Natural killer cell (primary cell): ENCODE data around the gene MDFI. TPM values are rescaled to one million over a fixed set of nuclear protein-coding genes. Genes with fewer than 3 reads are reported as not detected.

Experiments used
- ATAC-seq, 3 donors: fragments of 150-1000 bp in 2 of 3; fragments of 200-7000 bp in 1 of 3; cut with Tn5 transposase; 1 replicate in 1 of 3; 2 replicates in 2 of 3; pipeline ENCODE4 v1.10.0; 2021; ENCODE audit warnings: mild to moderate bottlenecking in 2 of 3, moderate library complexity in 2 of 3
- DNase-seq, 2 donors: peaks; one replicate each; pipeline versions ENCODE4 v3.0.0 to v3.0.0-alpha.2; 2013 to 2021; ENCODE audit warnings: mixed read lengths in 1 of 2
- H3K27ac ChIP-seq: one replicate; pipeline ENCODE4 v1.5.1; 2013; ENCODE audit warnings: mild to moderate bottlenecking, low read length
- H3K27me3 ChIP-seq: one replicate; pipeline ENCODE4 v1.6.1; 2013; ENCODE audit warnings: low read length; ENCODE audit not compliant: control insufficient read depth, insufficient read depth
- H3K36me3 ChIP-seq: one replicate; pipeline ENCODE4 v1.6.1; 2013; ENCODE audit warnings: low read length; ENCODE audit not compliant: control insufficient read depth, insufficient read depth
- H3K4me1 ChIP-seq: one replicate; pipeline ENCODE4 v1.6.1; 2013; ENCODE audit warnings: low read length; ENCODE audit not compliant: control insufficient read depth, insufficient read depth
- H3K4me3 ChIP-seq: one replicate; pipeline ENCODE4 v1.5.1; 2013; ENCODE audit warnings: low read length
- H3K9me3 ChIP-seq: one replicate; pipeline ENCODE4 v1.6.1; 2013; ENCODE audit warnings: low read length; ENCODE audit not compliant: control insufficient read depth, insufficient read depth
- H3K27ac Mint-ChIP-seq, 2 donors: one replicate each; pipeline ENCODE4 v1.8.0; 2022; ENCODE audit warnings: mild to moderate bottlenecking in 2 of 2, mixed read lengths in 2 of 2, moderate library complexity in 1 of 2
- H3K27me3 Mint-ChIP-seq, 2 donors: one replicate each; pipeline ENCODE4 v1.8.0; 2022; ENCODE audit warnings: low read depth in 2 of 2, mixed read lengths in 2 of 2
- H3K36me3 Mint-ChIP-seq: one replicate; pipeline ENCODE4 v1.8.0; 2022; ENCODE audit warnings: mixed read lengths
- H3K4me1 Mint-ChIP-seq, 2 donors: one replicate each; pipeline ENCODE4 v1.8.0; 2022; ENCODE audit warnings: mixed read lengths in 2 of 2
- H3K4me3 Mint-ChIP-seq: one replicate; pipeline ENCODE4 v1.8.0; 2022; ENCODE audit warnings: mild to moderate bottlenecking, moderate library complexity, mixed read lengths
- H3K9me3 Mint-ChIP-seq, 2 donors: one replicate each; pipeline ENCODE4 v1.8.0; 2022; ENCODE audit warnings: mixed read lengths in 2 of 2
- CTCF ChIP-seq: fragments of 200-600 bp; IDR thresholded peaks from one replicate; pipeline ENCODE4 v1.8.0; 2022; ENCODE audit warnings: antibody characterized with exemption
- WGBS: methylation state at CpG from one replicate; pipeline ENCODE4 v1.1.7; 2013; ENCODE audit warnings: missing lambda C conversion rate; ENCODE audit not compliant: insufficient coverage; 5-methylcytosine and 5-hydroxymethylcytosine counted together
- intact Hi-C: fragments of 100-400 bp; cut with micrococcal nuclease; formaldehyde crosslinking; loops from one replicate; pipeline ENCODE4 v1.14.2; 2022
- total RNA-seq, 4 donors: library from RNA; stranded (reverse); fragments of 120-200 nt in 1 of 4; gene quantifications; one replicate each; pipeline versions ENCODE4 v1.2.3 to v1.2.4, GENCODE V29; 2013 to 2022

MDFI gene
- not detected for total RNA-seq
- not detected for total RNA-seq (2013)

DNA sequence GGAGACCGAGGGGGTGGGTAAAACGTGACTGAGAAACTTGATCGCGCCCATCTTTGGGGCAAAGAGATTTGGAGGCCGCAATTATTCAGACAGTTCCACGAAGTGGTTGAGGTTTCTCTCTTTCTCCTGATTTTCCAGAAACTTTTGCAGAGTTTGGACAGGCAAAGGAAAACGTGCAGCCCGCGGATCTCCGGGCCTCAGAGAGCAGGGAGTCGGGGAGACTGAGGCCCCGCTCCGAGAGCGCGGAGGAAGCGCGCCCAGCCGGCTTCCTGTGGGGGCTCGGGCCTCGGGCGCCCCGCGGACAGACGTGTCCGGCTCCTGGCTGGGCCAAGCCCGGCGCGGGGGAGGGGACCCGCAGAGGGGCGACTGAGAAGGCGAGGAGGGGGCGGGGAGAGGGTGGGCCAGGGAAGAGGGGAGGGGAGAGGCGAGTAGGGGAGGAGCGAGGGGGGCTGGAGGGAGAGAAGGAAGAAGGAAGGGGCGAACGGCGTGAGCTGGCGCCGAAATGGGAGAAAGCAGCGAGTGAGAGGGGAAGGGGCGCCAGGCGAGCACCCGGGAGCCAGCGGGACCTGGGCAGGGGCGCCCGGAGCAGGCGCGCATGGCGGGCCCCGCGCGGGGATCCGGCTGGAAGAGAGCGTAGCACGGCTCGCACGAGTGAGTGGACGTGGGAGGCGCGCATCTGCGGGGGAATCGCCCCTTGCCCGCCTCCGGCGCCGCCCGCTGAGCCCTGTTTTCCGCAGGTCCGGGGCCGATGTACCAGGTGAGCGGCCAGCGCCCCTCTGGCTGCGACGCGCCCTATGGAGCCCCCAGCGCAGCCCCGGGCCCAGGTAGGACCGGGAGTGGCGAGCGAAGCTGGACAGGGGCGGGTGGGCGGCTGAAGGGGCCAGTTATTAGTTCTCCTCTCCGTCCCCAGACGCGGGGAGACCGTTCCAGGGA is at the start of gene MDFI:
Gene MDFI, plus strand, starts transcription at position 467 of the 933 bp plus-strand sequence. Its CDS starts 282 bp downstream, at position 749.
- no peaks in the 10 kb centered on the region for H3K9me3 Mint-ChIP-seq
- Histone ChIP-seq H3K9me3 (no peaks in the 10 kb centered on the region), H3K36me3 (no peaks in the 10 kb centered on the region), H3K4me3 (no peak within 1 kb of the TSS), H3K4me1 (peaks cover 22% of the 10 kb centered on the region), H3K27ac (no peak within 1 kb of the TSS), H3K27me3 (peaks cover 25% of the 10 kb centered on the region)
- no peak for TF ChIP-seq CTCF
- ATAC-seq (peak in 1 of 3 donors; percentile 34), DNase-seq (no peak)
- H3K36me3 Mint-ChIP-seq: no peaks in the 10 kb centered on the region
- peaks cover 42 to 57% of the 10 kb centered on the region in 2 donors for H3K27me3 Mint-ChIP-seq
- intact Hi-C loops: no loop called here
- H3K4me3 Mint-ChIP-seq: peak within 1 kb of the TSS; percentile 71
- WGBS: 2% methylated on average over 86 of the region's 86 CpGs
- H3K4me1 Mint-ChIP-seq: peaks cover 0 to 22% of the 10 kb centered on the region in 2 donors
- H3K27ac Mint-ChIP-seq: no peak within 1 kb of the TSS

DNA sequence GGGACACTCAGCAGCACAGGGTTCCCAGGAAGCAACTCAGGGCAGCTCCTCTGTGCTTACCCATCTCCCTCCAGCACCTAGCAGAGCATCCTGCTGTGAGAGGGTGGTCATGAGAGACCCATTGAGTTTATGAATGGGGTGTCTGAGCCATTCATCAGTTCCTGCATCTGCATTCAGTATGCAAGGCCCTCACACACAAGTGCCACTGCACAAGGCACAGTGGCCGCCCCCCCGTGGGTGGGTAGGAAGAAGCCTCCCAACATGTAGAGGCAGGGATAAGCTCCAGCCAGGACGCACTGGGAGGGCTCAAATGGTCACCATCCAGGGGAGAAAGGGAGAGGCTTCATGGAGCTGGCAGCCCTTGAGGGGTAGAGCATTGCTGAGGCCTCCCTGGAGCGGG is 49.0 kb upstream of the MDFI start:
- Mint-ChIP-seq H3K4me1 (peaks cover 12 to 19% of the 10 kb centered on the region in 2 donors), H3K36me3 (no peaks in the 10 kb centered on the region), H3K4me3 (no peak overlapping the region), H3K27me3 (no peaks in the 10 kb centered on the region), H3K27ac (no peak overlapping the region), H3K9me3 (no peaks in the 10 kb centered on the region)
- ATAC-seq: no peak
- no peak overlapping the region for H3K27ac ChIP-seq
- intact Hi-C loops: no loop called here
- TF ChIP-seq CTCF: no peak
- H3K27me3 ChIP-seq: no peaks in the 10 kb centered on the region
- peaks cover 8% of the 10 kb centered on the region for H3K4me1 ChIP-seq
- no peak overlapping the region for H3K4me3 ChIP-seq
- peaks cover 16% of the 10 kb centered on the region for H3K36me3 ChIP-seq
- WGBS: 94% methylated on average over 4 of the region's 4 CpGs
- no peak for DNase-seq
- no peaks in the 10 kb centered on the region for H3K9me3 ChIP-seq

- Histone ChIP-seq H3K27me3 (no peaks in the 10 kb centered on the region), H3K4me1 (peaks cover 8% of the 10 kb centered on the region), H3K36me3 (peaks cover 16% of the 10 kb centered on the region), H3K4me3 (no peak overlapping the region), H3K27ac (no peak overlapping the region), H3K9me3 (no peaks in the 10 kb centered on the region)
- Mint-ChIP-seq H3K9me3 (no peaks in the 10 kb centered on the region), H3K27ac (no peak overlapping the region), H3K4me1 (peaks cover 12 to 17% of the 10 kb centered on the region in 2 donors), H3K27me3 (no peaks in the 10 kb centered on the region), H3K36me3 (no peaks in the 10 kb centered on the region), H3K4me3 (no peak overlapping the region)
- ATAC-seq (no peak), DNase-seq (no peak)
- intact Hi-C loops: no loop called here
- WGBS: 96% methylated on average over 39 of the region's 39 CpGs
- TF ChIP-seq CTCF: no peak
These were observed 48.3 kb upstream of the MDFI start for GRCh38 chr6:41589636-41590622.
